GM18502 (cell line): ENCODE measurements around the gene TAS1R1.
"Not testable (repeated sequence)": the region's sequence is repeated elsewhere in the genome, so short reads cannot be mapped to it uniquely, and the experiment has no call there.

Experiments used
- ATAC-seq: cut with Tn5 transposase; IDR thresholded peaks from one replicate; pipeline ENCODE4 v1.9.1; 2021; ENCODE audit warnings: mild to moderate bottlenecking; ENCODE audit not compliant: unreplicated experiment, poor library complexity

The TAS1R1 gene

GRCh38 chr1:6587261-6588005 is 32.3 kb downstream of the TAS1R1 start:
- no peak for ATAC-seq

- ATAC-seq = no peak
Measured at GRCh38 chr1:6588128-6588892, 33.2 kb downstream of the TAS1R1 start.

- ATAC-seq = no peak
Measured at GRCh38 chr1:6588893-6589520, 33.9 kb downstream of the TAS1R1 start.

- ATAC-seq = no peak
Measured at GRCh38 chr1:6590046-6590445, 34.9 kb downstream of the TAS1R1 start.

GRCh38 chr1:6591222-6591621 is 36.1 kb downstream of the TAS1R1 start:
- no peak for ATAC-seq

- ATAC-seq = no peak
Measured at GRCh38 chr1:6591644-6592043, 36.5 kb downstream of the TAS1R1 start.

GRCh38 chr1:6592441-6592840 is 37.3 kb downstream of the TAS1R1 start:
- no peak for ATAC-seq

GRCh38 chr1:6592865-6593593 is 37.9 kb downstream of the TAS1R1 start:
- ATAC-seq = no peak

- ATAC-seq = no peak
Measured at GRCh38 chr1:6593810-6594209, 38.7 kb downstream of the TAS1R1 start.

- ATAC-seq = no peak
Measured at GRCh38 chr1:6594977-6595740, 40.1 kb downstream of the TAS1R1 start.

GRCh38 chr1:6596351-6596750 is 41.2 kb downstream of the TAS1R1 start:
- no peak for ATAC-seq

GRCh38 chr1:6596886-6597776 is 42.0 kb downstream of the TAS1R1 start:
- no peak for ATAC-seq

- no peak for ATAC-seq
Measured at GRCh38 chr1:6597777-6598131, 42.6 kb downstream of the TAS1R1 start.

GRCh38 chr1:6599141-6599975 is 44.3 kb downstream of the TAS1R1 start:
- ATAC-seq = no peak

- ATAC-seq = not testable (repeated sequence)
Measured at GRCh38 chr1:6599991-6600390, 44.9 kb downstream of the TAS1R1 start.

GRCh38 chr1:6600410-6601048 is 45.4 kb downstream of the TAS1R1 start:
- ATAC-seq = no peak

GRCh38 chr1:6601049-6601922 is 46.2 kb downstream of the TAS1R1 start:
- ATAC-seq = no peak
